Germinal center (tissue), 1 donor: ENCODE data around the gene PIK3IP1.
"Not testable (repeated sequence)": the region's sequence is repeated elsewhere in the genome, so short reads cannot be mapped to it uniquely, and the experiment has no call there.

Source experiments
- DNase-seq: peaks from one replicate; pipeline ENCODE4 v3.0.0; 2012; ENCODE audit warnings: mixed read lengths, low spot score

Gene PIK3IP1

GRCh38 chr22:31248965-31249958, 43.0 kb downstream of the PIK3IP1 start:
- no peak for DNase-seq

GRCh38 chr22:31248138-31248745, 44.0 kb downstream of the PIK3IP1 start:
- peak; percentile 40 for DNase-seq

- DNase-seq = no peak
These were observed 44.6 kb downstream of the PIK3IP1 start for GRCh38 chr22:31247726-31248125.

GRCh38 chr22:31246687-31247086, 45.6 kb downstream of the PIK3IP1 start:
- DNase-seq = no peak

GRCh38 chr22:31245998-31246397, 46.3 kb downstream of the PIK3IP1 start:
- not testable (repeated sequence) for DNase-seq

- no peak for DNase-seq
These were observed 47.3 kb downstream of the PIK3IP1 start for GRCh38 chr22:31244943-31245451.

GRCh38 chr22:31244046-31244942, 48.0 kb downstream of the PIK3IP1 start:
- DNase-seq = no peak

- no peak for DNase-seq
These were observed 48.8 kb downstream of the PIK3IP1 start for GRCh38 chr22:31243339-31244045.

- no peak for DNase-seq
These were observed 50.4 kb downstream of the PIK3IP1 start for GRCh38 chr22:31241936-31242335.

GRCh38 chr22:31241200-31241599, 51.1 kb downstream of the PIK3IP1 start:
- DNase-seq = no peak

GRCh38 chr22:31239771-31240370, 52.4 kb downstream of the PIK3IP1 start:
- no peak for DNase-seq

GRCh38 chr22:31238057-31238456, 54.2 kb downstream of the PIK3IP1 start:
- DNase-seq = no peak

- DNase-seq = not testable (repeated sequence)
These were observed 56.2 kb downstream of the PIK3IP1 start for GRCh38 chr22:31236044-31236443.

- DNase-seq = no peak
These were observed 57.2 kb downstream of the PIK3IP1 start for GRCh38 chr22:31235081-31235480.

- DNase-seq = no peak
These were observed 59.3 kb downstream of the PIK3IP1 start for GRCh38 chr22:31233001-31233400.
